Fibroblast of pulmonary artery (primary cell): Measurements from ENCODE around the gene GAB4.
"Not testable (repeated sequence)": the region's sequence is repeated elsewhere in the genome, so short reads cannot be mapped to it uniquely, and the experiment has no call there.

Source experiments
- DNase-seq: peaks from one replicate; pipeline ENCODE4 v3.0.0-alpha.2; 2010; ENCODE audit warnings: low read depth
- H3K4me3 ChIP-seq: replicated peaks from 2 replicates; pipeline ENCODE4 v1.5.1; 2011; ENCODE audit warnings: low read depth, mild to moderate bottlenecking, control low read depth, low read length, moderate library complexity
- TF ChIP-seq, protein P1 (sequence below): IDR thresholded peaks from 2 replicates; pipeline ENCODE4 v1.5.1; 2011; ENCODE audit warnings: mild to moderate bottlenecking, control low read depth, low read length, inconsistent platforms; ENCODE audit errors: missing control alignments

GAB4 gene, protein sequence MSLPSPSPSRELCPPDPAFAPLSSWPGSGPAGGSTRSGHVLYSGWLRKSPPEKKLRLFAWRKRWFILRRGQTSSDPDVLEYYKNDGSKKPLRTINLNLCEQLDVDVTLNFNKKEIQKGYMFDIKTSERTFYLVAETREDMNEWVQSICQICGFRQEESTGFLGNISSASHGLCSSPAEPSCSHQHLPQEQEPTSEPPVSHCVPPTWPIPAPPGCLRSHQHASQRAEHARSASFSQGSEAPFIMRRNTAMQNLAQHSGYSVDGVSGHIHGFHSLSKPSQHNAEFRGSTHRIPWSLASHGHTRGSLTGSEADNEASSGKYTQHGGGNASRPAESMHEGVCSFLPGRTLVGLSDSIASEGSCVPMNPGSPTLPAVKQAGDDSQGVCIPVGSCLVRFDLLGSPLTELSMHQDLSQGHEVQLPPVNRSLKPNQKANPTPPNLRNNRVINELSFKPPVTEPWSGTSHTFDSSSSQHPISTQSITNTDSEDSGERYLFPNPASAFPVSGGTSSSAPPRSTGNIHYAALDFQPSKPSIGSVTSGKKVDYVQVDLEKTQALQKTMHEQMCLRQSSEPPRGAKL

DNA sequence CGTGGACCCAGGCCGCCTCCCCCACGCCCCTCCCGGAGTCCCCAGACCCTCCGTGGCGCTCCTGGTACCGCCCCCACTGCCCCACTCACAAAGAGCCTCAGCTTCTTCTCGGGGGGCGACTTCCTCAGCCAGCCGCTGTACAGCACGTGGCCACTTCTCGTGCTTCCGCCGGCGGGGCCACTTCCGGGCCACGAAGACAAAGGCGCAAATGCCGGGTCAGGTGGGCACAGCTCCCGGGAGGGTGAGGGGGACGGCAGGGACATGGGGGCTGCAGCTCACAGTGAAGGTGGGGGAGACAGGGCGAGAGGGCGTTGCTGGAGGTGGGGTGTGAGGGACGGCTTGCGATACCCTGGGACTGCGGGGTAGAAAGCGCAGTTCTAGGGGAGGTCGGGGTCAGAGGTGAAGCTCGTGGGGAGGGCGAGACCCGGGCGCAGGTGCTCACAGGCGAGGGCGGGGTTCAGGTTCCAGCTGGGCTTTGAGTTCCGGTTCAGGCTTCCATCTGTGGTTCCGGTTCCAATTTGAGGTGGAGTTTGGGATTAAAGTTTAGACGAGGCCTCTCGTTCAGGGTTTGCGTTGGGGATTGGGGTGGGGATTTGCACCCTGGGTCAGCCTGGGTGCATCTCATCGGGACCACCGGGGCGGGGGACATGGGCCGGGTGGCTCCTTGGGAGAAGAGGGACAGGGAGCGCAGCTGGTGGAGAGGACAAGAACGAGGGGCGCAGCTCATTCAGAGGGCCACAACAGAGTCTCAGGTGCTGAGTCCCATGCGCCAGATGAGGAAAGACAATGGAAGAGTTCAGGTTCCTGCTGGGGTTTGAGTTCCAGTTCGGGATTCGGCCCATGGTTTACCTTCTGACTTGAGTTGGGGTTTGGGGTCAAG lies at the start of gene GAB4:
Gene GAB4 (minus strand): TSS at position 371 of the 880 bp plus-strand sequence. CDS start 108 bp downstream, at position 263.
- TF ChIP-seq, protein P1, sequence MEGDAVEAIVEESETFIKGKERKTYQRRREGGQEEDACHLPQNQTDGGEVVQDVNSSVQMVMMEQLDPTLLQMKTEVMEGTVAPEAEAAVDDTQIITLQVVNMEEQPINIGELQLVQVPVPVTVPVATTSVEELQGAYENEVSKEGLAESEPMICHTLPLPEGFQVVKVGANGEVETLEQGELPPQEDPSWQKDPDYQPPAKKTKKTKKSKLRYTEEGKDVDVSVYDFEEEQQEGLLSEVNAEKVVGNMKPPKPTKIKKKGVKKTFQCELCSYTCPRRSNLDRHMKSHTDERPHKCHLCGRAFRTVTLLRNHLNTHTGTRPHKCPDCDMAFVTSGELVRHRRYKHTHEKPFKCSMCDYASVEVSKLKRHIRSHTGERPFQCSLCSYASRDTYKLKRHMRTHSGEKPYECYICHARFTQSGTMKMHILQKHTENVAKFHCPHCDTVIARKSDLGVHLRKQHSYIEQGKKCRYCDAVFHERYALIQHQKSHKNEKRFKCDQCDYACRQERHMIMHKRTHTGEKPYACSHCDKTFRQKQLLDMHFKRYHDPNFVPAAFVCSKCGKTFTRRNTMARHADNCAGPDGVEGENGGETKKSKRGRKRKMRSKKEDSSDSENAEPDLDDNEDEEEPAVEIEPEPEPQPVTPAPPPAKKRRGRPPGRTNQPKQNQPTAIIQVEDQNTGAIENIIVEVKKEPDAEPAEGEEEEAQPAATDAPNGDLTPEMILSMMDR: no peak
- no peak within 1 kb of the TSS for H3K4me3 ChIP-seq
- DNase-seq: no peak

DNA sequence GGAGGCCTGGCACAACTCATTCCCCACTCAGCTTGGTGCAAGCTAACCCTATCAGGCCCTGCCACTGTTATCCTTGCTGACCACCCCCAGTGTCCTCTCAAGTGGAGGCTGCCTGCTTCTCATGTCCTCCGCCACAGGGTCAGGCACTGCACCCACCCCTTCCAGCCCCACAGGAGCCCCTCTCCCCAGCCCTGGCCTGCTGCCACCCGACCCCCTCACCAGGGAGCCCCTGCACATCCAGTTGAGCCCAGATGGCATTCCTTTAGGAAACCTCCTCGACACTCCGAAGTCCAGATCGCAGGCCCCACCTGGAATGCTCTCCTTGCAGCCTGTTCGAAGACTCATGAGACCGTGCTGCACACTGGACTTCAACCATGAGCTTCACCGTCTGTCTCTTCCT lies 48.8 kb upstream of the GAB4 start:
- no peak for DNase-seq
- no peak overlapping the region for H3K4me3 ChIP-seq
- TF ChIP-seq, protein P1: no peak

DNA sequence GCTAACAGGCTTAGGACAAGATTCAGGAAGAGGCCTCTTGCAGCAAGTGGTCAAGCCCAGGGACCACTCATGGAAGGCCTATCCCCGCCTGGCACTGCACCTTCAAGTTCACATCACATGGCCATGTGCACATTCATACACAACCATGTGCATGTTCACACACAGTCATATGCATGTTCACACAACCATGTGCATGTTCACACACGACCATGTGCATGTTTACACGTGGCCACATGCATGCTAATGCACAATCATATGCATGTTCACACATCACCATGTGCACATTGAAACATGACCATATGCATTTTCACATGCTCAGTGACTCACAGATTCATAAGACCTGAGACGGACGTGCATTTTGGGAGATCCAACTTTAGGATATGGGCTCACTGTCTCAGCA lies 48.0 kb upstream of the GAB4 start:
- DNase-seq: no peak
- TF ChIP-seq, protein P1: no peak
- no peak overlapping the region for H3K4me3 ChIP-seq

DNA sequence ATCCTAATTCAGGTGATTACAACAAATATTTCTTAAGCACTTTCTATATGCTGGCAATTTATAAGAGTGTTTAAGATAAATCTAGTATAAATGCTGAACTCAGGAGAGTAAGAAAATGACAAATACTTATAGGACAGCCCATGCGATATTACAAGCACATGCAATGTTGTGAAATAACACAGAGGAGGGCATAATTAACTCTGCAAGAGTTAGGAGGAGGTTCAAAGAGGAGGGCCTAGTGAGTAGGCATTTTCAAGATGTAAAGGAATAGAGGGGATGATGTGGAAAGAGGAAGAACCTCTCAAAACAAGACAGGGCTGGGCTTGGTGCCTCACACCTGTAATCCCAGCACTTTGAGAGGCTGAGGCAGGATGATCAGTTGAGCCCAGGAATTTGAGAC lies 39.6 kb upstream of the GAB4 start:
- TF ChIP-seq, protein P1: no peak
- H3K4me3 ChIP-seq: no peak overlapping the region
- no peak for DNase-seq

DNA sequence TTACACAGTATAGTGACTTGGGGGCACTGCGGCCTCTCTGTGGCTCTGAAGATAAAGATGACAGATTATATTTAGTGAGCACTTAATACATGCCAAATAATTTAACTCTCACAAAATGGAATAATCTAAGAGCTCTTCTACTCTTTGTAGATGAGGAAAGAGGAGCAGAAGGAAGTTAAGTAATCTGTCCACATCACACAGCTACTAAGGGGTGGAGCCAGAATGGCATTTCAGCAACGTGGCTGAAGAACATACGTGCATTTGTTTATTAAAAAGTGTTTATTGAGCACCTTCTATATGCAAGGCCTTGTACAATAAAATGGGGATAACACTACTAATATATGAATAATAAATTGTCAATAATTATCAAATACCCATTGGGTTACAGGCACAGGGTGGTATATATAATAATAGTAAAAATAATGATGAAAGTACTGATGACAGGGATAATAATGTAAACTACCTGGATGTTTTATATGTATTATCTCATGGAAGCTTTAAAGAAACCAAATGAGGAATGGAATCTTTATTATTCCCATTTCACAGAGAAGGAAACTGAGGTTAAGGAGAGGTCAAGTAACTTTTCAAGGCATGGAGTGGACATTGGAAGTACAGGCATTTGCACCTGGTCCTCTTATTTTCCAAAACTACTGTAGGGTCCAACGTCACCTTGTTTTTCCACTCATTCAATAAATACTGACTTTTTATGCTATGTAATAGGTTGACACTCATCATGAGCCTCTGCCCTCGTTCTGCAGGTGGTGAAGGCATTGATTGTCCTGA lies 38.7 kb upstream of the GAB4 start:
- DNase-seq: no peak
- TF ChIP-seq, protein P1: no peak
- H3K4me3 ChIP-seq: no peak overlapping the region

DNA sequence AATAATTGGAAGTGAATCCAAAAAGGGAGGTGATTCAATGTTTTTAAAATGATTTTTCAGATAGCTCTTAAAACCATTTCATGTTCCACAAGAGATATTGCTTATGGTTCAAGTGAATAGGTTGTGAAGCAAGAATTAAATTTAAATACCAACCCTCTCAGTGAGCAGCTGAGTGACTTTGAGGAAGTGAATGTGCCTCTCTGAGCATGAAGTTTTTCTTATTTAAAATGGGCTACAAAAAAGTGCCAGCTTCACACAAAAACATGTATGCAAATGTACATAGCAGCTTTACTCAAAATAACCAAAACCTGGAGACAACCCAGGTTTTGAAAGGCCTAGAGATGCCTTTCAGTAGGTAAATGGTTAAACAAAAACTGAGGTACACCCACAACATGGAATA lies 35.5 kb upstream of the GAB4 start:
- no peak for DNase-seq
- no peak overlapping the region for H3K4me3 ChIP-seq
- TF ChIP-seq, protein P1: no peak

DNA sequence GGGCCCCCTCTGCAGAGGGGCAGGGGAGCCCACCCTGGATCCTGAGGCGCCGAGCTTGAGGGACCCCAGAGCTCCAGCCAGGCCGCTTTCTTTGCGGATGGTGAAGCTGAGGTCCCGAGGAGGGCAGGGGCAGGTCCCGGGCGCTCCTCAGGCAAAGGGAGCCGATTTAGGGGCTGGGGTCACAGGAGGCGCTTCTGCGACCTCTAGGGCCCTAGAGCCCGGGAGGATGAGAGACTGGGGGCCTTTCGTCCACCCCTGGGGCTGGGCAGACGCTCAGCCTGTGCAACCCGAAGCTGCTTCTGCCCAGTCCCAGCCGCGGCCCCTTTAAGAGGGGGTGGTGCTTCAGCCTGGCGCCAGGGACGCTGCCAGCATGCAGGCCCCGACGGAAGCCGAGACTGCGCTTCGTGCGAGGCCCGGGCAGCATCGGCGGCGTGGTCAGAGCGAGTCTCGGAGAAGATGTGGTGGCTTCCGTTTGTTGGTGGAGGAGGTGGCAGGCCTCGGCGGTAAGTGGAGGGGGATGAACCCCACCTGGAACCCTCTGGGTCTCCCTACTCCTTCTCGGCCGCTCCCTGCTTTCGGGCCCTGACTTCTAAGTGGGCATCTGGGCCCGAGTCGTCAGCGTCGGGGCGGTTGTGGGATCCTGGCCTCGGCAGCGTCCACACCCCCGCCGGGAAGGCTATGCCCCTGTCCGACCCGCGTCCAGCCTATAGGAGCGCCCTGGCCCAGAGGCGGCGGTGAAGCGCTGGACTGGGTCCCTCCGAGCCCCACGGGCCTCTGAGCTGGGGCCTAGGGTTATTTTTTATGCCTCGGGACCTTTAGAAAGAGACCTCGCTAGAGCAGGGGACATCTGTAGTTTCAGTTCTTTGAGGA lies 29.1 kb upstream of the GAB4 start:
- H3K4me3 ChIP-seq: peak overlapping the region; percentile 5
- DNase-seq: not testable (repeated sequence)

DNA sequence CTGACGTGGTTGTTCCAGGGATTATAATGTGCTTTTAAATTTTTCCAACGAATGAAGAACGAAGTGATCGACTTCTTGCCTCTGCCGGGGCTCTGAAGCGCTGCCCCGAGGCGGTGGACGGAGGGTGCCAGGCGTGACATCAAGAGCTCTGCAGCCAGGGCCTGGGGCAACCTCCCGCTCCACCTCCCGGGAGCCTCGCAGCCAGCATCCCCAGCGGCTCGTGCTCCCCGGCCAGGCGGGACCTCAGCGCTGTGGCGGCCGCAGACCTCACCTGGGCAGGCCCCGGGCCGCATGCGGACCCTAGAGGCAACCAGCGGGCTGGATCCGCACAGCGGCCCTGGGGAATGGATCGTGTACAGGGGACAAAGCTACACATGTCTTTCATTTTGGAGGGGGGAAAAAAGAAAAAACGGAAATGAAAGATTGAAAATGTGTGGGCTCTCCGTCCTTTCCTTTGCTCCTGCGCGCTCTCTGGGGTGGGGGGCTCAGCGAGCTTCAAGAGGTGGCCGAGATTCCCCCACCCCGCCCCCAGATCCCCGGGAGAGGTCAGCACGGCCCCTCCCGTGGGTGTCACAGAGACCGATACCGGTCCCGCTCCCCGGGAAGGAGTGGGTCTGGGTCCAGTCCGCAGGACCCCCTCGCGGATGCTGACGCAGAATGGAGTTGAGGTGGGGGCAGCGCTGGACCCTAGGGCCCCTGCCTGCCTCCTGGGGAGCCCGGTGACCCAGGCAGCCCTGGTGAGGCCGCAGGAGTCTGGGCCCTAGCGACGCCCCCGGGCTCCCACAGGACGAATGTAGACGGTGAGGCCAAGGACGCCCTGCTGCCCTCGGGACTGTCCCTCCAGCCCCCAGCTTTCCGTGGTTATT lies 28.2 kb upstream of the GAB4 start:
- H3K4me3 ChIP-seq, DNase-seq: not testable (repeated sequence)
